Thymus (tissue), 11 donors: ENCODE data around the gene DPCD. TPM values are rescaled to one million over a fixed set of nuclear protein-coding genes. Genes with fewer than 3 reads are reported as not detected.

Source experiments
- DNase-seq, 9 donors: peaks; one replicate each; pipeline ENCODE4 v3.0.0-alpha.2; 2013; ENCODE audit warnings: low spot score in 9 of 9, low read depth in 6 of 9, missing footprints in 1 of 9
- H3K27ac ChIP-seq, 2 donors: one replicate each; pipeline ENCODE4 v1.5.1; 2013; ENCODE audit warnings: control low read depth in 1 of 2, low read depth in 1 of 2, low read length in 1 of 2, mild to moderate bottlenecking in 1 of 2, moderate library complexity in 1 of 2
- H3K27me3 ChIP-seq, 2 donors: one replicate each; pipeline ENCODE4 v1.5.1; 2013; ENCODE audit warnings: low read length in 1 of 2; ENCODE audit not compliant: control insufficient read depth in 2 of 2, insufficient read depth in 1 of 2
- H3K36me3 ChIP-seq, 2 donors: one replicate each; pipeline ENCODE4 v1.5.1; 2013; ENCODE audit warnings: low read length in 1 of 2, mild to moderate bottlenecking in 1 of 2, moderate library complexity in 1 of 2; ENCODE audit not compliant: control insufficient read depth in 2 of 2, insufficient read depth in 2 of 2
- H3K4me1 ChIP-seq, 2 donors: one replicate each; pipeline ENCODE4 v1.5.1; 2013; ENCODE audit warnings: low read length in 2 of 2; ENCODE audit not compliant: control insufficient read depth in 2 of 2, insufficient read depth in 2 of 2
- H3K4me3 ChIP-seq, 2 donors: one replicate each; pipeline ENCODE4 v1.5.1; 2013; ENCODE audit warnings: low read length in 2 of 2, control low read depth in 1 of 2, mild to moderate bottlenecking in 1 of 2
- H3K9me3 ChIP-seq, 2 donors: one replicate each; pipeline ENCODE4 v1.5.1; 2013; ENCODE audit warnings: low read length in 1 of 2, mild to moderate bottlenecking in 1 of 2; ENCODE audit not compliant: control insufficient read depth in 2 of 2, insufficient read depth in 1 of 2
- WGBS: extraction: QIAGEN DNeasy Blood & Tissue Kit; methylation state at CpG from one replicate; pipeline ENCODE4 v1.1.7; 2013; 5-methylcytosine and 5-hydroxymethylcytosine counted together
- polyA plus RNA-seq: library from polyadenylated mRNA; stranded (reverse); fragments of 200-250 nt; gene quantifications from one replicate; pipeline ENCODE4 v1.2.3, GENCODE V29; 2013
- total RNA-seq: library from RNA; stranded (reverse); fragments of 120-200 nt; gene quantifications from one replicate; pipeline ENCODE4 v1.2.4, GENCODE V29; 2013
- donor health status: healthy.

DPCD gene
- total and polyA plus RNA-seq, 2 donors, result 10.4 to 14.2 TPM

GRCh38 chr10:101595591-101596433 lies 7.7 kb downstream of the DPCD start:
- Histone ChIP-seq H3K36me3 (no peaks in the 10 kb centered on the region), H3K27me3 (no peaks in the 10 kb centered on the region), H3K4me3 (no peak overlapping the region), H3K9me3 (no peaks in the 10 kb centered on the region), H3K4me1 (no peaks in the 10 kb centered on the region), H3K27ac (no peak overlapping the region)
- WGBS, result 97% methylated on average over 13 of the region's 13 CpGs
- DNase-seq, result no peak

DNA sequence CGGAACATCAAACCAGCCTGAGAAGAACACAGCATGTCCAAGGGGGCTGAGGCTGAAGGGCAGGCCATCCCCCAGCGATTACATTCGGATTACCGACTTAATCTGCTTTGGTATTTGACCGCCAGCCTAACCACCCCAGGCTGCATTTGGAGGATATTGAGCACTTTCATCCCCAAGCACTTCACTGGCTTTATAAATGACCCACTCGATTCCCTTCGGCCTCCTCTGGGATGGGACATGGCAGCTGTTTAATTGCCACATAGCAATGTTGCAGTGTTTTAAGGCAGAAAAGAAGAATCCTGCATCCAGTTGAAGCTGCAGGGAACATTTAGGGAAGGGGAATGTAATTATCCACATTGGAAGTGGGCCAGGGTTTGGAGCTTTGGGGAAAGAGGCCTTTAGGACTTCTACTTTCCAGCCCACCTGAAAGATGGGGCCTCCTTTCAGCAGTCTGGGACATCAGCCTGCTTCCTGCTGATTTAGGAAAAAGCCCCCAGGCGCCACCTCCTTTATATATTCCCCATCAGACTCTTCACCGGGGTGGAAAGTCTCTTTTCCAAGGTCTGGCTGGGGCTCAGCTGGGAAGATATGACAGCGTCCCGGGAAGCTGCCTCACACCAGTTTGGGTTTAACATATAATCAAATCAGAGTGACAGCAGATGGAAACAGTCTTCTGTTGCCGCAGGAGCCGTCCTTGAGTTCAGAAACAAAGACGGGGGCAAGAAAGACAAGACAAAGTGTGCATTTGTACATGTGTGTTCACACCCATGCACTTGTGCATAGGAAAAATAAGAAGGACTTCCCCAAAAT lies 9.2 kb downstream of the DPCD start:
- H3K4me3 ChIP-seq, result no peak overlapping the region
- H3K36me3 ChIP-seq, result no peaks in the 10 kb centered on the region
- H3K27me3 ChIP-seq, result no peaks in the 10 kb centered on the region
- no peaks in the 10 kb centered on the region for H3K4me1 ChIP-seq
- no peak overlapping the region for H3K27ac ChIP-seq
- no peak for DNase-seq
- no peaks in the 10 kb centered on the region for H3K9me3 ChIP-seq
- 92% methylated on average over 14 of the region's 14 CpGs for WGBS

DNA sequence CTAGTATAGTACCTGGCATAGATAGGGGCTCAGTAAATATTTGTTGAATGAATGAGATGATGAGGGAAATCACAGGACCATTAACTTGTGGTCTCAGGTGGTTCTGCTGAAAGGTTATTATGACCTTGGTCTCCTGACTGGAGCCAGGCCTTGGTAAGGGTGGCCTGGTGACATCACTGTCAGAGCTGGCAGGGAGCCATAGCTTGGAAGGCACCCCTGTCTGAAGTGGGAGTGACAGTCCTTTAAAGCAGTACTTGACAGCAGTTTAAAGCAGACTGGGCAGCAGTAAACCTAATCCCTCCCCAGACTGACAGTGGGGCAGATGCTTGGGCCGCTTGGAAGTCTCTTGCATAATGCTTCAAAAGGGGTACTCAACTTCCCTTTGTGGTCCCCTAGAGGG lies 13.4 kb downstream of the DPCD start:
- no peaks in the 10 kb centered on the region for H3K27me3 ChIP-seq
- H3K4me3 ChIP-seq, result no peak overlapping the region
- no peak for DNase-seq
- H3K9me3 ChIP-seq, result no peaks in the 10 kb centered on the region
- no peaks in the 10 kb centered on the region for H3K36me3 ChIP-seq
- H3K4me1 ChIP-seq, result no peaks in the 10 kb centered on the region
- 96% methylated on average over 1 of the region's 1 CpG for WGBS
- H3K27ac ChIP-seq, result no peak overlapping the region

GRCh38 chr10:101602761-101603398 lies 14.8 kb downstream of the DPCD start:
- H3K4me3 ChIP-seq, result no peak overlapping the region
- peaks cover 6 to 9% of the 10 kb centered on the region in 2 donors for H3K36me3 ChIP-seq
- DNase-seq, result peak in 8 of 9 donors; percentile 13 to 71 (median 48)
- H3K4me1 ChIP-seq, result no peaks in the 10 kb centered on the region
- H3K9me3 ChIP-seq, result no peaks in the 10 kb centered on the region
- no peaks in the 10 kb centered on the region for H3K27me3 ChIP-seq
- H3K27ac ChIP-seq, result no peak overlapping the region
- 74% methylated on average over 6 of the region's 6 CpGs for WGBS

DNA sequence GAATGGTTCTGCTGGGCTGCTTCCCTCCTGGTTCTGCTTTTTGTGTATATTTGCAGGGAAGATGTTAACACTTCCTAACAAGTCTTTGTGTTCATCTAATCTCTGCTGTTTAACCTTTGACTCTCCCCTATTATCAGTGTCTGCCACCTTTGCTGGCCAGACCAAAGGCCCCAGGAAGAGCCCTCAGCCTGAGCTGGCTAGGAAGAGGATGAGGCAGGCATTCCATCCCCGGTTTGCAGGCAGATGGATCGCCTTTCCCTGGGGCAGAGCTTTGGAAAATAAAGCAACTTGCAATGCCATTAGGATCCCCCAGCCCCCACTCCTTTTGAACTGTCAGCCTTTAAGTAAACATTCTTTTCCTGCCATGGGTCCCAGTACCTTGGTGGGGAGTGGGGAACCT lies 19.0 kb downstream of the DPCD start:
- 91% methylated on average over 2 of the region's 2 CpGs for WGBS
- DNase-seq, result no peak
- H3K36me3 ChIP-seq, result peaks cover 42 to 44% of the 10 kb centered on the region in 2 donors
- no peaks in the 10 kb centered on the region for H3K4me1 ChIP-seq
- no peaks in the 10 kb centered on the region for H3K27me3 ChIP-seq
- H3K4me3 ChIP-seq, result no peak overlapping the region
- no peak overlapping the region for H3K27ac ChIP-seq
- H3K9me3 ChIP-seq, result no peaks in the 10 kb centered on the region

- Histone ChIP-seq H3K9me3 (no peaks in the 10 kb centered on the region), H3K4me3 (no peak overlapping the region), H3K27ac (no peak overlapping the region), H3K27me3 (no peaks in the 10 kb centered on the region), H3K4me1 (no peaks in the 10 kb centered on the region), H3K36me3 (peaks cover 45% of the 10 kb centered on the region in 2 donors)
- DNase-seq, result no peak
- 97% methylated on average over 4 of the region's 4 CpGs for whole genome bisulfite sequencing
These were observed 21.4 kb downstream of the DPCD start for GRCh38 chr10:101609481-101609880.

DNA sequence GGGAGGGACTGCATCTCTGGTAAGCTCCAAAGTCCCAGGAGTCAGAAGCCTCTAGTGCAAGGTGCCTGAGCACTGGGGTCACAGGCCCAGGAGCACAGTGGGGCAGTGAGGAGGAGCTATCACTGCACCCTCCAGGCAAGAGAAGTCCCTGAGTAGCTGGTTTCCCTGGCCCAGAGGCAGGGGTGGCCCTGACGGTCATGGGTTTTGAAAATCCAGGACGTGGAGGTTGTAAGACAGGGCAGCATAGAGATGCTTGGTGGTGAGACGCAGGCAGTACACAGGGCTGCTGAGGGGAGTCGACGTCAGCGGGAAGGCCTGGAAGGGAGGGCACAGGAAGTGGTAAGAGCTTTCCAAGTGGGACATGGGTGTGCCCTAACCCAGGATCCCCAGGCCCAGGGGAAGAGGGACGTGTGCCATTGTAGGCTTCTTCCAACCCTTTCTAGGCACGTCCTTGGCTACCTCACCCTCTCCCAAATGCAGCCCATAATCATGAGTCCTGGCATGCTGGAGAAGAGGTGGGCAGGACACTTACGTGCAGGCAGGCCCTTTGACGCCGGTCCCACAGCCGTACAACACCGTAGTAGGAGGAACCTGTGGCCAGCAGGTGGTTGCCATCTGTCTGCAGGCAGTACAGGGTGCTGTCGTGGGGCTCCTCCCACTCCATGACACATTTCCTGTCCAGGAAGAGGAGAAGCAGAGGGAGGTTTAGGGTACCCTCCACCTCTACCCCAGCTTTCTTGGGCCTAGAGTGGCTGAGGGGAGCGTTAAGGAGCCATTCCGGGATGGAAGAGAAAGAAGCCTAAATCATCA lies 23.2 kb downstream of the DPCD start:
- H3K9me3 ChIP-seq, result no peaks in the 10 kb centered on the region
- DNase-seq, result no peak
- H3K27me3 ChIP-seq, result no peaks in the 10 kb centered on the region
- H3K4me3 ChIP-seq, result no peak overlapping the region
- no peak overlapping the region for H3K27ac ChIP-seq
- no peaks in the 10 kb centered on the region for H3K4me1 ChIP-seq
- 87% methylated on average over 16 of the region's 16 CpGs for WGBS
- H3K36me3 ChIP-seq, result peaks cover 47 to 48% of the 10 kb centered on the region in 2 donors

DNA sequence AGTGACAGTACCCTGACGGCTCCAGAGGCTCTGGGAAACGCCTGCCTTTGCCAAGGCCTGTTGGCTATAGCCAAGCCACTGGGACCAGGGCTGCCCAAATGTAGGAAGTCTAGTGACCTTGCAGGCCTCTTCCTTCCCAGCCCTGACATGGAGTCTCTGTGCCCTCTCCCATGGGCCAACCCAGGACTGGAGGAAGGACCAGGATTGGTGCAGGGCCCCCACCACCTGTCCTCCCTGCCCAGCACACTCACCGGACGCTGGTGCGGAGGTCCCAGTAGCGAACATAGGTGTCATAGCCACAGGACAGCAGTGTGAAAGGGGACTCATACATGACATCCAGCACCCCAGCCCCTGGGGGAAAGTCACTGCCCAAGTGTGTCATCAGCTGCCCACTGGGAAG lies 24.0 kb downstream of the DPCD start:
- Histone ChIP-seq H3K36me3 (peaks cover 46% of the 10 kb centered on the region in 2 donors), H3K4me1 (no peaks in the 10 kb centered on the region), H3K4me3 (no peak overlapping the region), H3K9me3 (no peaks in the 10 kb centered on the region), H3K27ac (no peak overlapping the region), H3K27me3 (no peaks in the 10 kb centered on the region)
- DNase-seq, result no peak
- 97% methylated on average over 6 of the region's 6 CpGs for WGBS
